HK-2 (cell line): ENCODE data around the gene MNDA.
"Not testable (repeated sequence)": the region's sequence is repeated elsewhere in the genome, so short reads cannot be mapped to it uniquely, and the experiment has no call there.

Source experiments
- DNase-seq: peaks from one replicate; pipeline ENCODE4 v3.0.0-alpha.2; 2018; ENCODE audit not compliant: unreplicated experiment

The MNDA gene

DNA sequence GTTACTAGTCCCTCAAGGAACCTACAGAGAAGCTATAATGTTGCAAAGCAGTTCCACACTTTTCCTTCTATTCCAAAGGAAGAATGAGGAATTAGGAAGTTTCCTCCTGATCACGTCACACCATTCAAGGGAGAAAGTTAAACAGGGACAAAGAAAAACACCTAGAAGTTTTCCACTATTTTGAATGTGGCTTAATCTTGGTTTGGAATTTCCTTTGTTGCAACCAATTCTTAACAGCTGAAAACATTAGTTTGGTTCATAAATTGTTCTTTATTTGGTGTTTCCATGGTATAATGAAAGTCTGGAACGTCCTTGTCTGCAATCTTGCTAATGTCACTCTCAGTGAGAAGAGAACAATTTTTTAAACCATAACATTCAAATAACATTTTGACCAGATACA, 8.4 kb downstream of the MNDA start:
- DNase-seq: no peak

DNA sequence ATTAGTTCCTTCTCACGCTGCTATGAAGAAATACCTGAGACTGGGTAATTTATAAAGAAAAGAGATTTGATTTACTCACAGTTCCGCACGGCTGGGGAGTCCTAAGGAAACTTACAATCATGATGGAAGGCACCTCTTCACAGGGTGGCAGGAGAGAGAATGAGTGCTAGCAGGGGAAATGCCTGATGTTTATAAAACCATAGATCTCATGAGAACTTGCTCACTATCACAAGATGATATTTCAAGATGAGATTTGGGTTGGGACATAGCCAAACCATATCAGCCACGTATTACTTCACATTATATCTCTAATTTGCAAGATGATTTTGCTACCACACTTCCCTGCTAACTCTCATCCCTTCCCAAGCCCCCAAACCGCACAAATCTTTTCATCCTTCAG, 9.1 kb downstream of the MNDA start:
- no peak for DNase-seq

DNA sequence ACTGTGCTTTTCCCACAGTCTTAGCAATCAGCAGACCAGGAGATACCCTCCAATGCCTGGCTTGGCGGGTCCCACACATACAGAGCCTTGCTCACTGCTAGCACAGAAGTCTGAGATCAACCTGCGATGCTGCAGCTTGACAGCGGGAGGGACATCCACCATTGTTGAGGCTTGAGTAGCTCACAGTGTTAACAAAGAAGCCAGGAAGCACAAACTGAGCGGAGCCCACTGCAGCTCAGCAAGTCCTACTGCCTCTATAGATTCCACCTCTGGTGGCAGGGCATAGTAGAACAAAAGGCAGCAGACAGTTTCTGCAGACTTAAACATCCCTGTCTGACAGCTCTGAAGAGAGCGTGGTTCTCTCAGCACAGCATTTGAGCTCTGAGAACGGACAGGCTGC, 33.4 kb downstream of the MNDA start:
- no peak for DNase-seq

DNA sequence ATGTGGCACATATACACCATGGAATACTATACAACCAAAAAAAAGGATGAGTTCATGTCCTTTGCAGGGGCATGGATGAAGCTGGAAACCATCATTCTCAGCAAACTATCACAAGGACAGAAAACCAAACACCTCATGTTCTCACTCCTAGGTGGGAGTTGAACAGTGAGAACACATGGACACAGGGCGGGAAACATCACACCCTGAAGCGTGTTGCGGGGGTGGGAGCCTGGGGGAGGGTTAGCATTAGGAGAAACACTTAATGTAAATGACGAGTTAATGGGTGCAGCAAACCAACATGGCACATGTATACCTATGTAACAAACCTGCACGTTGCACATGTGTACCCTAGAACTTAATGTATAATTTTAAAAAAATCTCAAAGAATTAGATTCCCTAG, 39.3 kb downstream of the MNDA start:
- not testable (repeated sequence) for DNase-seq

DNA sequence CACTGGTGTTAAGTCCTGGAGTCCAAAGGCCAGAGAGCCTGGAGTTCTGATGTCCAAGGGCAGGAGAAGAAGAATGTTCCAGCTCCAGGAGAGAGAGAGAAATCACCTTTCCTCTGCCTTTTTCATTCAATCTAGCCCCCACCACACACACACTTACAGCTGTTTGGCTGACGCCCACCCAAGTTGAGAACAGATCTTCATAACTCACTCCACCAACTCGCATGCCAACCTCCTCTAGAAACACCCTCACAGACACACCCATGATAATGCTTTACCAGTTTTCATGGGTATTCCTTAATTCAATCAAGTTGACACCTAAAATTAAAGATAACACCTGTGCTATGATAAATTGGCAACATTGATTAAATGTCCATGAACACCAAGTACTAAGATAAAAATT, 42.0 kb downstream of the MNDA start:
- DNase-seq: no peak

DNA sequence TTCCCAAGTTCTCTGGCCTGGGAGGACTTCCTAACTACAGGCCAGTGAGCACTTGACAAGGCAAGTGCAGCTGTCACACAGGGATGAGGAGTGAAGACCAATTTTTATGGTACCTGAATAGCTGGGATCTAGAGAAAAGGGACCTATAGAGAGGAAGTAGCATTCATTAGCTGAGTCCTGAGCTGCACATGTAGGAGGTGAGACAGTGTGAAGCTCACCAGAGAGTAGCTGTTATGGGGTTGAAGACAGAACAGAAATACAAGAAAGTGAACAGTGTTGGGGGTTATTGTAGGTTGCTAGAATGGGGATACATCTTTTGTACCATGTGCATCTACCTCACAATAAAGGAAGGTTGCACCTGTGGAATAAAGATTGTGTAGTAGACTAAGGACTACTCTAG, 62.5 kb downstream of the MNDA start:
- no peak for DNase-seq

DNA sequence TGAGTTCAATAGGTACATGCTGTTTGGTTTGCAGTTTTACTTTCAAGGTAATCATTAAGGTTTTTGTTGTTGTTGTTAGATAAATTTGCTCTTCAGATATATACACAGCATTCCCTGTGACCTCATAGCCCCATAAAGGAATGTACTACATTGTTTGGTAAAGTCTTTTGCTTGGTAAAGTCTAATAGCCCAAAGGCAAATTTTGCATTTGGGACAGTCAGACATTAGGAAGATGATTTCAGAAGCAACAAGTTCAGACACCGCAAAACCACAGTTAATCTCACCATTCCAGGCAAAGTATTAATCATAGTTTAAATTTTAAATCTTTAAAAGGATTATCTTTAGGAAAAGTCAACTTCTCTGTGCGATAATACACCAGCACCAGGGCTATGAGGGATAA, 67.6 kb downstream of the MNDA start:
- no peak for DNase-seq
